GM12891 (cell line): ENCODE results near the gene LRRC74B.

Source experiments
- PAX5 ChIP-seq: IDR thresholded peaks from 2 replicates; pipeline ENCODE4 v1.6.1; 2011; ENCODE audit warnings: low read length, moderate library complexity, mild to moderate bottlenecking; ENCODE audit not compliant: insufficient read depth, severe bottlenecking
- POLR2A ChIP-seq: IDR thresholded peaks from 2 replicates; pipeline ENCODE4 v1.6.1; 2011; ENCODE audit warnings: low read depth, low read length, control low read depth
- POLR2AphosphoS5 ChIP-seq: IDR thresholded peaks from 2 replicates; pipeline ENCODE4 v1.6.1; 2011; ENCODE audit warnings: low read depth, low read length, control low read depth
- SPI1 ChIP-seq: IDR thresholded peaks from 2 replicates; pipeline ENCODE4 v1.6.1; 2011; ENCODE audit warnings: low read depth, low read length, control low read depth
- TAF1 ChIP-seq: IDR thresholded peaks from 2 replicates; pipeline ENCODE4 v1.6.1; 2011; ENCODE audit warnings: low read depth, low read length, control low read depth

- TF ChIP-seq POLR2AphosphoS5, result no peak
- no peak for TF ChIP-seq POLR2A
- TF ChIP-seq TAF1, result no peak
- no peak for TF ChIP-seq SPI1
- no peak for TF ChIP-seq PAX5
Measured at GRCh38 chr22:21054046-21054713, 8.4 kb downstream of the LRRC74B start.
